Uterus (tissue), 4 donors: Measurements from ENCODE around the gene CDS2. TPM values are rescaled to one million over a fixed set of nuclear protein-coding genes. Genes with fewer than 3 reads are reported as not detected.

Source experiments
- DNase-seq, 2 donors: peaks; one replicate each; pipeline ENCODE4 v3.0.0-alpha.2; 2019 to 2020
- H3K27ac ChIP-seq, 2 donors: fragments of 200-600 bp; sonication (generic); 1 replicate in 1 of 2; 2 replicates in 1 of 2; pipeline ENCODE4 v1.5.1; 2016 to 2018
- H3K27me3 ChIP-seq, 2 donors: fragments of 200-600 bp; sonication (generic); one replicate each; pipeline ENCODE4 v1.5.1; 2018 to 2019; ENCODE audit warnings: control low read depth in 1 of 2
- H3K36me3 ChIP-seq, 2 donors: fragments of 200-600 bp; sonication (generic); one replicate each; pipeline ENCODE4 v1.5.1; 2019; ENCODE audit warnings: control low read depth in 1 of 2
- H3K4me1 ChIP-seq, 2 donors: fragments of 200-600 bp; sonication (generic); one replicate each; pipeline ENCODE4 v1.5.1; 2018 to 2019; ENCODE audit warnings: control low read depth in 1 of 2
- H3K4me3 ChIP-seq, 2 donors: fragments of 200-600 bp; sonication (generic); 1 replicate in 1 of 2; 2 replicates in 1 of 2; pipeline ENCODE4 v1.5.1; 2018 to 2019; ENCODE audit warnings: mild to moderate bottlenecking in 1 of 2
- H3K9me3 ChIP-seq, 2 donors: fragments of 200-600 bp; sonication (generic); one replicate each; pipeline ENCODE4 v1.5.1; 2019; ENCODE audit warnings: control low read depth in 1 of 2
- CTCF ChIP-seq, 4 experiments: fragments of 200-600 bp in 2 of 4; fragments of 450-650 bp in 2 of 4; sonication (generic) in 2 of 4; IDR thresholded peaks; one replicate each; pipeline ENCODE4 v1.5.1; 2016 to 2019; ENCODE audit warnings: antibody characterized with exemption in 4 of 4, mild to moderate bottlenecking in 2 of 4, moderate library complexity in 1 of 4
- POLR2A ChIP-seq, 2 donors: fragments of 450-650 bp; IDR thresholded peaks; one replicate each; pipeline ENCODE4 v1.6.1; 2016; ENCODE audit warnings: antibody characterized with exemption in 2 of 2, mild to moderate bottlenecking in 1 of 2, moderate library complexity in 1 of 2
- intact Hi-C: fragments of 100-400 bp; cut with DNase I; formaldehyde crosslinking; loops from one replicate; pipeline ENCODE4 v1.15.1; 2023; ENCODE audit warnings: low total_unique reads
- total RNA-seq, 4 donors: library from RNA; depleted of rRNA in 3 of 4; stranded (reverse); fragments of >200 nt in 3 of 4; gene quantifications; one replicate each; pipeline versions ENCODE4 v1.1.0 to v1.2.4, GENCODE V29; 2014 to 2023
- donor health status: DM: yes; HTN: yes; CAD: no.

CDS2 gene
- total RNA-seq, 4 donors from 2014 or later = 22.5 to 66.6 (median 41.7) TPM

GRCh38 chr20:5184684-5185083 lies 57.9 kb downstream of the CDS2 start:
- Histone ChIP-seq H3K27me3 (no peaks in the 10 kb centered on the region), H3K4me1 (peaks cover 0 to 6% of the 10 kb centered on the region in 2 donors), H3K9me3 (no peaks in the 10 kb centered on the region), H3K36me3 (no peaks in the 10 kb centered on the region), H3K4me3 (no peak overlapping the region), H3K27ac (no peak overlapping the region)
- TF ChIP-seq CTCF (IDR thresholded peaks at IDR 0.05) = no peak
- no peak for TF ChIP-seq POLR2A (IDR thresholded peaks at IDR 0.05)
- intact Hi-C loops = no loop called here
- no peak for DNase-seq

- Histone ChIP-seq H3K27ac (no peak overlapping the region), H3K4me1 (peaks cover 3 to 5% of the 10 kb centered on the region in 2 donors), H3K9me3 (no peaks in the 10 kb centered on the region), H3K4me3 (no peak overlapping the region), H3K36me3 (no peaks in the 10 kb centered on the region), H3K27me3 (no peaks in the 10 kb centered on the region)
- intact Hi-C loops = no loop called here
- no peak for TF ChIP-seq POLR2A (IDR thresholded peaks at IDR 0.05)
- TF ChIP-seq CTCF (IDR thresholded peaks at IDR 0.05) = no peak
- no peak for DNase-seq
Observed at GRCh38 chr20:5187122-5187521, 60.3 kb downstream of the CDS2 start.

GRCh38 chr20:5188736-5189135 lies 61.9 kb downstream of the CDS2 start:
- Histone ChIP-seq H3K36me3 (no peaks in the 10 kb centered on the region), H3K4me3 (no peak overlapping the region)
- TF ChIP-seq POLR2A (IDR thresholded peaks at IDR 0.05) (no peak), CTCF (IDR thresholded peaks at IDR 0.05) (no peak)

GRCh38 chr20:5189917-5190316 lies 63.1 kb downstream of the CDS2 start:
- no peak overlapping the region for H3K4me3 ChIP-seq
- H3K9me3 ChIP-seq = no peaks in the 10 kb centered on the region
- intact Hi-C loops = loop anchor here (5.0 kb wide), 1 partner anchor 63 kb away; the partner anchor contains the start of gene CDS2
- no peak for TF ChIP-seq CTCF (IDR thresholded peaks at IDR 0.05)
- TF ChIP-seq POLR2A (IDR thresholded peaks at IDR 0.05) = no peak
- H3K27me3 ChIP-seq = no peaks in the 10 kb centered on the region
- no peak overlapping the region for H3K27ac ChIP-seq
- no peak for DNase-seq
- H3K4me1 ChIP-seq = peaks cover 0 to 3% of the 10 kb centered on the region in 2 donors
- H3K36me3 ChIP-seq = no peaks in the 10 kb centered on the region

More at GRCh38 chr20:5188736-5189135, 61.9 kb downstream of the CDS2 start:
- intact Hi-C loops = no loop called here
- Histone ChIP-seq H3K27me3 (no peaks in the 10 kb centered on the region), H3K4me1 (peaks cover 0 to 3% of the 10 kb centered on the region in 2 donors), H3K27ac (no peak overlapping the region), H3K9me3 (no peaks in the 10 kb centered on the region)
- no peak for DNase-seq

- TF ChIP-seq POLR2A (IDR thresholded peaks at IDR 0.05) (no peak), CTCF (IDR thresholded peaks at IDR 0.05) (no peak)
- no peaks in the 10 kb centered on the region for H3K27me3 ChIP-seq
- no peak overlapping the region for H3K27ac ChIP-seq
- no peaks in the 10 kb centered on the region for H3K36me3 ChIP-seq
- no peak for DNase-seq
- H3K9me3 ChIP-seq = no peaks in the 10 kb centered on the region
- H3K4me1 ChIP-seq = peaks cover 0 to 3% of the 10 kb centered on the region in 2 donors
- intact Hi-C loops = loop anchor here (5.0 kb wide), 1 partner anchor 63 kb away; the partner anchor contains the start of gene CDS2
- H3K4me3 ChIP-seq = no peak overlapping the region
Observed at GRCh38 chr20:5190444-5190843, 63.6 kb downstream of the CDS2 start.
